GM19328 (cell line): ENCODE results near the gene MIEN1.
"Not testable (repeated sequence)": the region's sequence is repeated elsewhere in the genome, so short reads cannot be mapped to it uniquely, and the experiment has no call there.

Experiments
- ATAC-seq: cut with Tn5 transposase; IDR thresholded peaks from one replicate; pipeline ENCODE4 v1.9.1; 2021; ENCODE audit warnings: mild to moderate bottlenecking, moderate library complexity; ENCODE audit not compliant: unreplicated experiment

MIEN1 gene

DNA sequence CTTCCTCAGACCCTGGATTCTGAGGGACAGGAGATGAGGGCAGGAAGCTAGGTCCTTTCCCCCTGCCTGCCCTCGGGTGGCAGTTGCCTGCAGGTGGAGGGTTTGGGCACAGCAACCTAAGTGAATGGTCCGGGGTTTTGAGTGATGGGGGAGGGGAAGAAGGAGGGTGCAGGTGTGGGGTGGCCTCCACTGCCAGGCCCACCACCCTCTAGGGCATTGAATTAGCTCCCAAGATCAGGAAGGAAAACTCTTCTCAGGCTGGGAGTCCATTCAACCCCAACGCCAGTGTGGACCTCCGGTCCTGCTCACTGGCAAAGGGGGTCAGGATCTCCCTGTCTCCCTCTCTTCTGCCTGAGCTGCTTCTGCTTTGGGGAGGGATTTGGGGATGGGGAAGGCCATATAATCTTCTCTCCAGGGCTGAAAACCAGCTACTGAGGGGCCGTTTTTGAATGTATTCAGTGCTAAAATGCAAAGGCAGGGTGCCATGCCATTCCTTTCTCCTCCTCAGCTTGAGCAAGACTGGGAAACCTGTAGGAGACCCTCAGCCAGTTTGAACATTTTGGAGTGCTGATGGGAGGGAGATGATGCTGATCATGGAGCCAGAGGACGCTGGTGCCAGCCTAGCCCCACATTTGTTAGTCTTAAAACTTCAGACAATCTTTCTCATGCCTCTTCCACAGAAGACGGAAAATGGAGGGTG is 26.2 kb upstream of the MIEN1 start:
- no peak for ATAC-seq

- ATAC-seq, result no peak
These were observed 25.4 kb upstream of the MIEN1 start for GRCh38 chr17:39755554-39756379.

DNA sequence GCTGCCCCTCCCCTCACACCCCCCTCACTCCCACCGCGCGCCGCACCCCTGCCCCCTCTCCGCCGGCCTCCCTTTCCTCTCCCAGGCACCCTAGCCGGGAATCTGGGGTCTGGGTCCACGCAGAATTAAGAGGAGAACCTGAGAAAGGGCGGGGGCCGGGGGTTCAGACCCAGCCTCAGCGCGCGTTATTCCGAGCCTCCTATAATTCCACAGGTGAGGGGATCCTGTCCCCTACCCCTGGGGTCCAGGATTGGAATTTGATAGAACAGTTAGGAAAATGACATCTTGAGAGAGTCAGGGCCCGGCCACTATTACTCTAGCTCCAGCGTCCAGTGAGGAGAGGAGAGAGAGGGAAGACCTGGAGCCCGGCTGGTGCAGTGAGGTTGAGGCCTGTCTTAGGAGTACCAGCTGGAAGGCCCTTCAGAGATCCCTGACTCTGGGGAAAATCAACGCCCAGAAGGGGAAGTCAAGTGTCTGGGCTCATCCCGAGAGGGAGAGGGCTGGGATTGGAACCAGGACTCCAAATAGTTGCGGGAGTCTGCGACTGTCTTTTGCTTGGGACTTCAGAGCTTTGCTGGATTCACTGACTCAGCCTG is 24.7 kb upstream of the MIEN1 start:
- no peak for ATAC-seq

DNA sequence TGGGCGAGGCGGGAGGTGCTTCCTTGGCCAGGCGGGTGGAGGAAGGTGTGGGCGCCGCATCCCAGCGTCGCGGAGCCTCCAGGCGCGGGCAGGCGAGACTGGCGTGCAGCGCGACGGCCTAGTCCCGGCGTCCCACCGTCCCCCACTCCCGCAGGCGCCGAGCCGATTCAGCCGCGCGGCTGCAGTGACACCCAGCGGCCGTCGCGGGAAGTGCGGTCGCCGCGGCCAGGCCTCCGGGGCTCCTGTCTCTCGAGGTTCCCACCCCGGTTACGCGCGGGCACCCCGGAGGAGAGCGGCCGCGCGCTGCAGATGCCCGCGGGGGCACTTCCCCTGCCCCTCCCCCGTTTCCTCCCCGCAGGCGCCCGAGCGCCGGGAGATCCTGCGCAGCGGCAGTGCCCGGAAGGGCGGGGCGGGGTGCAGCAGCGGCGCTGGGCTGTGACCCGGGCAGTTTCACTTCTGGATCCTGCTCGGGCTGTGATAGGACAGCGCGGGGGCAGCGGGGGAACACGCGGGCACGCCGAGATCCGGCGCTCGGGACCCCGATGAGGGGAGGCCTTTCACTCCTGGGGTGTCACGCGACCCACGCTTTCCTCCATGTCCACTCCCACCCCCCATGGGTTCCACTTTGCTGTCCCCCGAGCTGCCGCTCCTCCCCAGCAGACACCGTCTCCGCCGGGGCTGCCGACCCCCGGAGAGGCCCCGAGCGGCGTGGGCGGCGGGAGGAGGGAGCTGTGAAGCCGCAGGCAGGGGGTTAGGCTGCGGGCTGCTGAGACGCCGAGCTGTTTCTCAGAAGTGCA is 24.0 kb upstream of the MIEN1 start:
- ATAC-seq, result peak; percentile 64

DNA sequence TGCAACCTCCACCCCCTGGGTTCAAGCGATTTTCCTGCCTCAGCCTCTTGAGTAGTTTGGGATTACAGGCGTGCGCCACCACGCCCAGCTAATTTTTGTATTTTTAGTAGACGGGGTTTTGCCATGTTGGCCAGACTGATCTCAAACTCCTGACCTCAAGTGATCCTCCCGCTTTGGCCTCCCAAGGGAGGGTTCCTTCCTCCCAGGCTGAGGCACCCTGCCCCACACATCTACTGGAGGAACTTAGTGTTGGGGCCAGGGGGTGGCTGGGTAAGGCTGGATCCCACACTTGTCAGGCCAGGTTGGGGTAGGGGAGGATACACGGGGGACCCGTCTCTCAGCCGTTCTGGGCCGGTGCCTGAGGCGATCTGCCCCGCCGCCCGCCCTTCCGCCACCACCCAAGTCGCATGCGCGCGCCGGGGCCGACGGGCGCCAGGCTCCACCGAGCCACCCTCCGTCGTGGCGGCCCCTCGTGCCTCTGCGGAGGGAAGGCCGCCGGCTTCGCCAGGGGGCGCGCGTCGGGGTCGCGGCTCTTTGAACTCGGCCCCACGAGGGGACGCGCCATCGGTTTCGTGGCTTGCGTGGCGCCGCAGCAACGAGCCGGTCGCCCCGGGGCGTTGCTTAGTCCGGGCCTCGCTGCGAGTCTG is 23.3 kb upstream of the MIEN1 start:
- ATAC-seq, result peak; percentile 21

DNA sequence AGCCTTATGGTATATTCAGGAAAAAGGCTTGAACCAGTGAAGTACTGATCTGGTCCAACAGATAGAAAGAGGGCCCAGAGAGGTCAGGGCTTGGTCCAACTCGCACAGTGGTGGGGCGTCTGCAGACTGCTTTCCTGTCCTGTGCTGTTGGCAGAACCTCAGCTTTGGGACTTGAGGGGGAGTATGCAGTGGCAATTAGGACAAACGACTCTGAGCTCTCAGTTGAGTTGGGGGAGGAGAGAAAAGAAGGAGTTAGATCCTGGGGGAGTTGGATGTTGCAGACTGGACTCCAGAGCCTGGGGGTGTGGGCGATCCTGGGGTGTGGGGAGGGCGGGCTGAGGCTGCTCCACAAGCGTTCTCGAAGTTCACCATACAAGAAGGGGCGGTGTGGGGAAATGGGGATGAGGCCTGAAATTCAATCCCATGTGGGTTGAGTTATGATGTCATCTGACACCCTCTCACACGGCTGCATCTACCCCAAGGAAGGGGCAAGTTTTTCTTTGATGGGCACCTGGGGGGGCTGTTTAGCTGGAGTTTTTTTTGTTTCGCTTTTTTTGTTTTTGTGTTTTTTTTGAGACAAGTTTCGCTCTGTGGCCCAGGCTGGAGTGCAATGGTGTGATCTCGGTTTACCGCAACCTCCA is 22.0 kb upstream of the MIEN1 start:
- no peak for ATAC-seq

GRCh38 chr17:39751637-39752036 is 21.3 kb upstream of the MIEN1 start:
- no peak for ATAC-seq

DNA sequence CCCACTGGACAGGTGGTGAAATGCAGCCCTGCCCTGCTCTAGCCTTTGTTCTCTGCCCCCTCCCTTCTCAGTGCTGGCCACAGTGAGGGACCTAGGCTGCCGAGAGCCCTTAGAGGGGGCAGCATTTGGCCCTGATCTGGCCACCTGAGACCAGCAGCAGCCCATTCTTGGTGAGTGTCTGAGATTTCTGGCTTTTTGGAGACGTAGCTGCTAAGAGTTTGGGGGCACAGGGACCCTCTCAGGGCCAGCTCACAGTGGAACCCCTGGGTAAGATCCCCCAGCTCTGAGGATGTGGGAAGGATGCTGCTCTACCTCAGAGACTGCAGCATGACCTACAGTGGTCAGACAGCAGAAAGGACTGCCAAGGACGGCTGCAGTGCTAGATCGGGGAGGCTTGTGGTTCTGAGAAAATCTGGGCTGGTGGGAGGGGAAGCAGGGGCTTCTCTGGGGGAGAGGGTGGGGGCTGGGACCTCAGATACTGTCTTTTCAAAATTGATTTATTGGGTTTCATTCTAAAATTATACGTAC is 20.7 kb upstream of the MIEN1 start:
- ATAC-seq, result no peak

GRCh38 chr17:39750131-39751015 is 20.0 kb upstream of the MIEN1 start:
- no peak for ATAC-seq

GRCh38 chr17:39748444-39749034 is 18.2 kb upstream of the MIEN1 start:
- not testable (repeated sequence) for ATAC-seq

DNA sequence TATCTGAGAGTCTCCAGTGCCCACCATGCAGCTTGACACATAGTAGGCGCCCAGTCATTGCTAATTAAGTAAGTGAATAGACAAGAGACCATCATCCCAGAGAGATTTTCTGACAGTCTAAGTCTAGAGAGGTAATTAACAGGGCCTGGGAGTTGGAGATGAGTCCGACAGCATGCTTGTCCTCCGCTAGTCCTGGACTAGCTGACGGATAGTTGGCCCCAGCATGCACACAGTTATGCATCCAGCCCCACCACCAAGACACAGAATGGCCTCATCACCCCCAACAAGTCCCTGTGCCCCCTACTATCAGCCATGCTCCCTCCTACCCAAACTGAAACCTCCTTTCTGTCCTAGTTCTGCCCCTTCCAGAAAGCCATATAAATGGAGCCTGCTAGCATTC is 17.4 kb upstream of the MIEN1 start:
- no peak for ATAC-seq

DNA sequence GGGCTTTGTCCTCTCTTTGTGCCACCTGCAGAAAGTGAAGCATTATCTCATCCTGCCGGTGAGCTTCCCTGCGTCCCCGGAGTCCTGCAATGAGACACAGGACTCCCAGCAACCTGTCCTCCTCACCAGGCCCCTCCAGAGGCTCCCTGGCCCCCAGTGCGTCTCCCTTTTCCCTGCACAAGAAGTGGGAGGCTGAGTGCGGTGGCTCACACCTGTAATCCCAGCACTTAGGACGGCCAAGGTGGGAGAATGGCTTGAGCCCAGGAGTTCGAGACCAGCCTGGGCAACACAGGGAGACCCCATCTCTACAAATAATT is 15.8 kb upstream of the MIEN1 start:
- ATAC-seq, result no peak

DNA sequence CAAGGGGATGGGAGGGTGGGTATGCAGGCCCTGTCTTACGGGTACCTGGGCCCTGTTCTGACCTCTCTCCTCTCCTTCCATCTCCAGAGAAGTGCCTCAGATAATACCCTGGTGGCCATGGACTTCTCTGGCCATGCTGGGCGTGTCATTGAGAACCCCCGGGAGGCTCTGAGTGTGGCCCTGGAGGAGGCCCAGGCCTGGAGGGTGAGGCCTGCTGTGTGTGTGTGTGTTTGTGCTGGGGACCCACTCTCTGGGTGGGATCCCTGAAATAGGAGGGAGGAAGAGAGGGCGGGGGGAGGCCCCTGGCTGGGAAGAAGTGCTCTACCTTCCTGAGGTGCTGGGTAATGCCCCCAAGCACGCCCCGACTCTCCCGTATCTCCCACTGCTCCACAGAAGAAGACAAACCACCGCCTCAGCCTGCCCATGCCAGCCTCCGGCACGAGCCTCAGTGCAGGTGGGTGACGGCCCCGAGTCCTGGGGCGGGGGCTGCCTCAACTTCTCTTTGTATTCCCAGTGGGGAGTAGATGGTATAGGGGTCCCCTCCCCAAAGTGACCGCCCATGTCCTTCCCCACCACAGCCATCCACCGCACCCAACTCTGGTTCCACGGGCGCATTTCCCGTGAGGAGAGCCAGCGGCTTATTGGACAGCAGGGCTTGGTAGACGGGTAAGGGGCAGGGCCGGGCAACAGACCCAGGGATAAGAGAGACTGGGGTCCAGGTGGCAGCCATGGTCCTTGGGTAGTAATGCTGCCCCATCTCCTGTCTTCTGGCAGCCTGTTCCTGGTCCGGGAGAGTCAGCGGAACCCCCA is 15.2 kb upstream of the MIEN1 start:
- no peak for ATAC-seq

DNA sequence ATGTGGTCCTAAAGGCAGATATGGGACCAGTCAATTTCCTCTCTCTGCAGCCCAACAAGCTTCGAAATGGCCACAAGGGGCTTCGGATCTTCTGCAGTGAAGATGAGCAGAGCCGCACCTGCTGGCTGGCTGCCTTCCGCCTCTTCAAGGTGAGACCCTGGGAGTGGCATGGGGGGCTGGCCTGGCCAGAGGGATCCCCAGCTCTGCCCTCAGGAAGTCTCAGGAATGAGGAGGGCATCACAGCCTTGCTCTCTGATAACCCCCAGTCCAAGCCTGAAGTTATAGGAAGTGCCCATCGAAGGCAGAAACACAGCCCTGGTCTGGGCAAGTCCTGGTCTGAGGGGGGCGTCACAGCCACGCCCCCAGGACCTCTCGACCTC is 14.5 kb upstream of the MIEN1 start:
- ATAC-seq, result no peak

GRCh38 chr17:39744075-39744835 is 13.9 kb upstream of the MIEN1 start:
- ATAC-seq, result no peak

- ATAC-seq, result no peak
These were observed 12.6 kb upstream of the MIEN1 start for GRCh38 chr17:39742856-39743436.
